HepG2 (cell line): ENCODE data around the gene C20orf202. TPM values are rescaled to one million over a fixed set of nuclear protein-coding genes. Genes with fewer than 3 reads are reported as not detected.

ENCODE experiments used
- ATRX ChIP-seq: sonication (generic); formaldehyde crosslinking; IDR thresholded peaks from 2 replicates; pipeline ENCODE4 v1.4.0; 2020; ENCODE audit warnings: missing genetic modification reagents, borderline replicate concordance
- FOXO1 ChIP-seq: sonication (generic); formaldehyde crosslinking; IDR thresholded peaks from 2 replicates; pipeline ENCODE4 v1.4.0; 2020; ENCODE audit warnings: missing genetic modification reagents
- GZF1 ChIP-seq: sonication (generic); formaldehyde crosslinking; IDR thresholded peaks from 2 replicates; pipeline ENCODE4 v1.5.1; 2020; ENCODE audit warnings: mild to moderate bottlenecking, missing genetic modification reagents
- JUND ChIP-seq: sonication (generic); formaldehyde crosslinking; IDR thresholded peaks from 2 replicates; pipeline ENCODE4 v1.8.0; 2022; ENCODE audit warnings: mild to moderate bottlenecking, missing genetic modification reagents
- KLF12 ChIP-seq: sonication (generic); formaldehyde crosslinking; IDR thresholded peaks from 2 replicates; pipeline ENCODE4 v1.4.0; 2020; ENCODE audit warnings: missing genetic modification reagents, borderline replicate concordance
- MAF1 ChIP-seq: sonication (generic); formaldehyde crosslinking; IDR thresholded peaks from 2 replicates; pipeline ENCODE4 v1.5.0; 2020; ENCODE audit warnings: missing genetic modification reagents, borderline replicate concordance
- MEF2D ChIP-seq: sonication (generic); formaldehyde crosslinking; IDR thresholded peaks from 2 replicates; pipeline ENCODE4 v1.5.1; 2020; ENCODE audit warnings: mild to moderate bottlenecking, missing genetic modification reagents
- MYNN ChIP-seq: sonication (generic); formaldehyde crosslinking; IDR thresholded peaks from 2 replicates; pipeline ENCODE4 v1.4.0; 2020; ENCODE audit warnings: mild to moderate bottlenecking, low read depth, missing genetic modification reagents
- NCOA1 ChIP-seq: sonication (generic); formaldehyde crosslinking; IDR thresholded peaks from 2 replicates; pipeline ENCODE4 v1.9.0; 2021; ENCODE audit warnings: missing genetic modification reagents
- NONO ChIP-seq, 2 experiments: fragments of 450-650 bp in 1 of 2; sonication (generic) in 1 of 2; formaldehyde crosslinking in 1 of 2; IDR thresholded peaks in 1 of 2; conservative IDR thresholded peaks in 1 of 2; 2 replicates each; pipeline versions ENCODE4 v1.6.1 to v1.8.0; 2017 to 2022; ENCODE audit warnings: mild to moderate bottlenecking in 1 of 2, missing genetic modification reagents in 1 of 2, moderate library complexity in 1 of 2
- PRMT3 ChIP-seq: sonication (generic); formaldehyde crosslinking; IDR thresholded peaks from 2 replicates; pipeline ENCODE4 v1.8.1; 2022; ENCODE audit warnings: low read depth, mild to moderate bottlenecking, moderate library complexity, missing genetic modification reagents, borderline replicate concordance
- RARA ChIP-seq: IDR thresholded peaks from 2 replicates; pipeline ENCODE4 v1.6.1; 2016; ENCODE audit warnings: missing genetic modification reagents, missing compliant biosample characterization
- RCOR2 ChIP-seq: IDR thresholded peaks from 2 replicates; pipeline ENCODE4 v1.6.1; 2016; ENCODE audit warnings: missing biosample characterization, missing genetic modification reagents
- RFX3 ChIP-seq: IDR thresholded peaks from 2 replicates; pipeline ENCODE4 v1.6.1; 2016; ENCODE audit warnings: missing biosample characterization, missing genetic modification reagents
- SRSF1 ChIP-seq: fragments of 200-400 bp; formaldehyde crosslinking; optimal IDR thresholded peaks from 2 replicates; pipeline ENCODE3; 2017; ENCODE audit warnings: mild to moderate bottlenecking, low read depth, low read length, moderate library complexity
- TBX3 ChIP-seq: fragments of 450-650 bp; IDR thresholded peaks from 2 replicates; pipeline ENCODE4 v1.6.1; 2017; ENCODE audit warnings: antibody characterized with exemption, mild to moderate bottlenecking, inconsistent platforms, borderline replicate concordance
- TGIF2 ChIP-seq: IDR thresholded peaks from 2 replicates; pipeline ENCODE4 v1.6.1; 2016; ENCODE audit warnings: control low read depth, missing compliant biosample characterization
- ZBTB37 ChIP-seq: sonication (generic); formaldehyde crosslinking; IDR thresholded peaks from 2 replicates; pipeline ENCODE4 v1.4.0; 2020; ENCODE audit warnings: mild to moderate bottlenecking, missing genetic modification reagents
- ZNF337 ChIP-seq: sonication (generic); formaldehyde crosslinking; IDR thresholded peaks from 2 replicates; pipeline ENCODE4 v1.5.1; 2020; ENCODE audit warnings: missing genetic modification reagents, low read depth, mild to moderate bottlenecking, borderline replicate concordance
- ZNF354B ChIP-seq: sonication (generic); formaldehyde crosslinking; IDR thresholded peaks from 2 replicates; pipeline ENCODE4 v1.8.0; 2022; ENCODE audit warnings: mild to moderate bottlenecking, missing genetic modification reagents
- ZNF674 ChIP-seq: sonication (generic); formaldehyde crosslinking; IDR thresholded peaks from 2 replicates; pipeline ENCODE4 v1.5.0; 2020; ENCODE audit warnings: low read depth, mild to moderate bottlenecking, missing genetic modification reagents
- ZSCAN22 ChIP-seq: sonication (generic); formaldehyde crosslinking; IDR thresholded peaks from 2 replicates; pipeline ENCODE4 v1.4.0; 2020; ENCODE audit warnings: mild to moderate bottlenecking, missing genetic modification reagents
- polyA plus RNA-seq, 8 experiments: library from polyadenylated mRNA; depleted of rRNA in 3 of 8; stranded (reverse) in 7 of 8; unstranded in 1 of 8; fragments of >200 nt; fragmentation: Illumina TruSeq in 4 of 8; extraction: Trizol in 4 of 8; gene quantifications; 2 replicates each; pipeline versions ENCODE4 v1.2.1 to v1.2.3, GENCODE V29; 2011 to 2016; ENCODE audit warnings: low read depth in 4 of 8, missing spikeins in 1 of 8, mixed read lengths in 1 of 8; ENCODE audit not compliant: insufficient read depth in 1 of 8
- total RNA-seq, 5 experiments: library from RNA; depleted of rRNA; stranded (reverse); fragments of >200 nt; fragmentation: Illumina TruSeq; extraction: Trizol; gene quantifications; 2 replicates each; pipeline ENCODE4 v1.2.3, GENCODE V29; 2016; ENCODE audit warnings: low read depth in 1 of 5
- TF ChIP-seq, protein P1 (sequence below): sonication (generic); formaldehyde crosslinking; IDR thresholded peaks from 2 replicates; pipeline ENCODE4 v1.9.0; 2021; ENCODE audit warnings: missing genetic modification reagents, borderline replicate concordance
- TF ChIP-seq, protein P2 (sequence below): sonication (generic); formaldehyde crosslinking; IDR thresholded peaks from 2 replicates; pipeline ENCODE4 v1.5.0; 2020; ENCODE audit warnings: mild to moderate bottlenecking, missing genetic modification reagents, borderline replicate concordance
- TF ChIP-seq, protein P3 (sequence below): IDR thresholded peaks from 2 replicates; pipeline ENCODE4 v1.6.1; 2016; ENCODE audit warnings: mild to moderate bottlenecking, missing biosample characterization, missing genetic modification reagents

Gene C20orf202
- total and polyA plus RNA-seq, 2 of the 13 experiments (the other 11 are each of a cell fraction or from before 2014, with no cell fraction given): 0.20 to 1.2 TPM

DNA sequence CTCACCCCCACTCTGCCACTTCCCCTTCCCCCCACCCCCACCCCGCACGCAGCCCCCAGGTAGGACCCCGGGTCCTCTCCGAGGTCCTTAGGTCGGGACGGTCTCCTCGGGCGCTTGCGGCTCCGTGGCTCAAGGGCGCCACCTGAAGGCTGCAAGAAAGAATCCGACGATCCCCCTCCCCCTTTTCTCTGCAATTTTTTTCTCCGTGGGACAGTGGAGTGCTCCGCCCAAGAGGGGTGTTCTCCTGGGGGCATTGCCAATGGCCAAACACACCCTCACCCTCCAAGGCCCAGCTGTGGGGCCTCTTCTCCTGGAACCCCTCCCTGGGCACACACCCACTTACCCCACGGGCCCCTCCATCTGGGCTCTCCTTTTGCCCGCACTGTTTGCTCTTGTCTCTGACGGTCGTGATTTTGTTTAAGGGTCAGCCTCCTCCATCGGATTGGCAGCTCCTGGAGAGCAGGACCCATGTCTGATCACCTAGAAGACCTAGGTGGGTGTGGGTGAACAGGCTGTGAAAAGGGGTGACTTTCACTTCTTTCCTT lies 17.4 kb upstream of the C20orf202 start (continued):
- TF ChIP-seq, protein P1, sequence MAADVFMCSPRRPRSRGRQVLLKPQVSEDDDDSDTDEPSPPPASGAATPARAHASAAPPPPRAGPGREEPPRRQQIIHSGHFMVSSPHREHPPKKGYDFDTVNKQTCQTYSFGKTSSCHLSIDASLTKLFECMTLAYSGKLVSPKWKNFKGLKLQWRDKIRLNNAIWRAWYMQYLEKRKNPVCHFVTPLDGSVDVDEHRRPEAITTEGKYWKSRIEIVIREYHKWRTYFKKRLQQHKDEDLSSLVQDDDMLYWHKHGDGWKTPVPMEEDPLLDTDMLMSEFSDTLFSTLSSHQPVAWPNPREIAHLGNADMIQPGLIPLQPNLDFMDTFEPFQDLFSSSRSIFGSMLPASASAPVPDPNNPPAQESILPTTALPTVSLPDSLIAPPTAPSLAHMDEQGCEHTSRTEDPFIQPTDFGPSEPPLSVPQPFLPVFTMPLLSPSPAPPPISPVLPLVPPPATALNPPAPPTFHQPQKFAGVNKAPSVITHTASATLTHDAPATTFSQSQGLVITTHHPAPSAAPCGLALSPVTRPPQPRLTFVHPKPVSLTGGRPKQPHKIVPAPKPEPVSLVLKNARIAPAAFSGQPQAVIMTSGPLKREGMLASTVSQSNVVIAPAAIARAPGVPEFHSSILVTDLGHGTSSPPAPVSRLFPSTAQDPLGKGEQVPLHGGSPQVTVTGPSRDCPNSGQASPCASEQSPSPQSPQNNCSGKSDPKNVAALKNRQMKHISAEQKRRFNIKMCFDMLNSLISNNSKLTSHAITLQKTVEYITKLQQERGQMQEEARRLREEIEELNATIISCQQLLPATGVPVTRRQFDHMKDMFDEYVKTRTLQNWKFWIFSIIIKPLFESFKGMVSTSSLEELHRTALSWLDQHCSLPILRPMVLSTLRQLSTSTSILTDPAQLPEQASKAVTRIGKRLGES: no peak
- TF ChIP-seq ZSCAN22 (CRISPR knock-in tag) (peak; percentile 98), MYNN (CRISPR knock-in tag) (no peak), RARA (no peak), NCOA1 (CRISPR knock-in tag) (no peak), SRSF1 (peak; percentile 41), TBX3 (no peak), RFX3 (CRISPR knock-in tag) (no peak), TGIF2 (CRISPR knock-in tag) (no peak), ZNF674 (CRISPR knock-in tag) (no peak), RCOR2 (CRISPR knock-in tag) (no peak), FOXO1 (CRISPR knock-in tag) (no peak), ATRX (CRISPR knock-in tag) (no peak), GZF1 (CRISPR knock-in tag) (0 out of 2 replicates have a peak, but pooled peaks have one; percentile 65), ZNF354B (no peak), PRMT3 (CRISPR knock-in tag) (no peak), NONO (IDR thresholded peaks at IDR 0.05) (no peak), NONO (CRISPR knock-in tag; conservative IDR thresholded peaks at IDR 0.05) (no peak), ZNF337 (0 out of 2 replicates have a peak, but pooled peaks have one; percentile 53), ZBTB37 (CRISPR knock-in tag) (0 out of 2 replicates have a peak, but pooled peaks have one; percentile 22), JUND (no peak), KLF12 (CRISPR knock-in tag) (no peak), MEF2D (CRISPR knock-in tag) (no peak), MAF1 (CRISPR knock-in tag) (no peak)
- TF ChIP-seq, protein P2, sequence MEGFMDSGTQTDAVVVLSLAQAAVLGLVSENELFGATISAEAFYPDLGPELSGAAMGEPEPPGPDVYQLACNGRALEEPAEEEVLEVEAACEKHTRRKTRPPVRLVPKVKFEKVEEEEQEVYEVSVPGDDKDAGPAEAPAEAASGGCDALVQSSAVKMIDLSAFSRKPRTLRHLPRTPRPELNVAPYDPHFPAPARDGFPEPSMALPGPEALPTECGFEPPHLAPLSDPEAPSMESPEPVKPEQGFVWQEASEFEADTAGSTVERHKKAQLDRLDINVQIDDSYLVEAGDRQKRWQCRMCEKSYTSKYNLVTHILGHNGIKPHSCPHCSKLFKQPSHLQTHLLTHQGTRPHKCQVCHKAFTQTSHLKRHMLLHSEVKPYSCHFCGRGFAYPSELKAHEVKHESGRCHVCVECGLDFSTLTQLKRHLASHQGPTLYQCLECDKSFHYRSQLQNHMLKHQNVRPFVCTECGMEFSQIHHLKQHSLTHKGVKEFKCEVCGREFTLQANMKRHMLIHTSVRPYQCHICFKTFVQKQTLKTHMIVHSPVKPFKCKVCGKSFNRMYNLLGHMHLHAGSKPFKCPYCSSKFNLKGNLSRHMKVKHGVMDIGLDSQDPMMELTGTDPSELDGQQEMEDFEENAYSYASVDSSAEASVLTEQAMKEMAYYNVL (CRISPR knock-in tag): peak; percentile 53; the same call in 1 of the 2 replicates
- TF ChIP-seq, protein P3, sequence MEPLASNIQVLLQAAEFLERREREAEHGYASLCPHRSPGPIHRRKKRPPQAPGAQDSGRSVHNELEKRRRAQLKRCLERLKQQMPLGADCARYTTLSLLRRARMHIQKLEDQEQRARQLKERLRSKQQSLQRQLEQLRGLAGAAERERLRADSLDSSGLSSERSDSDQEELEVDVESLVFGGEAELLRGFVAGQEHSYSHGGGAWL: no peak
